Measurements from ENCODE around the gene KCNK2. TPM values are rescaled to one million over a fixed set of nuclear protein-coding genes. Genes with fewer than 3 reads are reported as not detected.

KCNK2 gene
- total RNA-seq (2013; cell fraction: nucleolus; rRNA removed) = not detected in 2 replicates
- total RNA-seq (2014; rRNA removed) (0.06 TPM in 1 of 2 replicates, not detected in the other), total RNA-seq (2014; rRNA removed; fragmentation: Illumina TruSeq; extraction: Trizol) (0.09 TPM in 2 replicates), total RNA-seq (2021) (0.13 TPM in 2 replicates), polyA plus RNA-seq (2011; rRNA removed) (0.07 and 0.10 TPM in 2 replicates), polyA plus RNA-seq (2014; fragmentation: Illumina TruSeq; extraction: Trizol) (0.09 and 0.25 TPM in 2 replicates), polyA plus RNA-seq (2014; fragmentation: Nextera tagmentation; extraction: Ambion mirVana) (under 1 TPM in 1 of 2 experiments, not detected in 1; 0.04 TPM), polyA plus RNA-seq (2014; rRNA removed) (0.05 TPM in 1 of 2 replicates, not detected in the other), polyA plus RNA-seq (2016; fragmentation: Nextera tagmentation; extraction: Ambion mirVana) (not detected), polyA minus RNA-seq (2011; rRNA and poly(A)+ RNA removed) (not detected in 2 replicates), Bru-seq, nascent RNA (percentile 2 among the genes with signal in this experiment), BruChase-seq, experiment 1, labeled RNA remaining after a 6-hour chase (percentile 1 among the genes with signal in this experiment), BruChase-seq, experiment 2, labeled RNA remaining after a 2-hour chase (percentile 1 among the genes with signal in this experiment)
- polyA plus RNA-seq (2011; ENCODE audit: low read depth) = not detected
- polyA plus RNA-seq (2011; cell fraction: cytosol; rRNA removed) = 0.04 and 0.05 TPM in 2 replicates
- polyA plus RNA-seq (2011; cell fraction: nucleus; rRNA removed) = not detected in 2 replicates
- polyA plus RNA-seq (2012) = not detected in 2 replicates
- not detected in 2 replicates for polyA minus RNA-seq (2011; cell fraction: cytosol; rRNA and poly(A)+ RNA removed)
- polyA minus RNA-seq (2011; cell fraction: nucleus; rRNA and poly(A)+ RNA removed) = 0.29 TPM in 1 of 2 replicates, not detected in the other
- long read RNA-seq, experiment 1 = 0 reads
- long read RNA-seq, experiment 2, partial matches to known transcripts = 0 of 1 reads
- long read RNA-seq, experiment 2, other reads (novel, unspliced or antisense) = 1 of 1 reads

- FAIRE-seq (no peak), DNase-seq (ENCODE audit: low read depth, low spot score) (no peak), ATAC-seq (no peak)
- Histone ChIP-seq H3K79me2 (ENCODE audit: control insufficient read depth, insufficient read depth, low read length) (no peaks in the 10 kb centered on the region), H3K9me3 (replicated peaks; ENCODE audit: control insufficient read depth, insufficient read depth, low read length) (no peaks in the 10 kb centered on the region), H3K4me3 (no peak within 1 kb of the TSS), H3K27ac (ENCODE audit: control insufficient read depth, insufficient read depth) (no peak within 1 kb of the TSS), H3K9ac (ENCODE audit: control insufficient read depth, insufficient read depth, low read length) (no peak within 1 kb of the TSS), H3K36me3 (ENCODE audit: control insufficient read depth in 2 of 2, insufficient read depth in 2 of 2, low read length in 1 of 2) (no peaks in the 10 kb centered on the region), H3K4me1 (ENCODE audit: control insufficient read depth, insufficient read depth, low read length) (no peaks in the 10 kb centered on the region), H4K20me1 (ENCODE audit: control insufficient read depth, insufficient read depth) (no peaks in the 10 kb centered on the region), H2AFZ (ENCODE audit: control insufficient read depth, low read depth, low read length) (no peak within 1 kb of the TSS), H3K4me2 (ENCODE audit: control insufficient read depth, insufficient read depth) (no peak within 1 kb of the TSS), H3K27me3 (replicated peaks in 1 of 2; ENCODE audit: control insufficient read depth in 2 of 2, insufficient read depth in 2 of 2, low read length in 1 of 2) (peaks cover 6 to 7% of the 10 kb centered on the region in 2 experiments; a peak in 3 of 4 replicates)
- intact Hi-C loops (cut with micrococcal nuclease; ENCODE audit: unreplicated experiment) = no loop called here
- TF ChIP-seq POU2F2 (IDR thresholded peaks at IDR 0.05; ENCODE audit: borderline replicate concordance, low read depth, low read length) (no peak), ATF2 (IDR thresholded peaks at IDR 0.05; ENCODE audit: low read length) (no peak), NFYB (IDR thresholded peaks at IDR 0.05; ENCODE audit: insufficient read depth, low read depth, low read length) (no peak), NFIC (IDR thresholded peaks at IDR 0.05; ENCODE audit: low read depth, low read length) (no peak), RCOR1 (conservative IDR thresholded peaks at IDR 0.05; ENCODE audit: low read depth, low read length) (no peak), SUZ12 (IDR thresholded peaks at IDR 0.05; ENCODE audit: unreplicated experiment) (peak; percentile 81), EGR1 (IDR thresholded peaks at IDR 0.05; ENCODE audit: borderline replicate concordance in 1 of 2, low read depth in 2 of 2, low read length in 2 of 2) (0 out of 3 replicates have a peak, but pooled peaks of 1 of the 2 experiments have one; percentile 20), SIX5 (IDR thresholded peaks at IDR 0.05; ENCODE audit: low read depth, low read length, severe bottlenecking) (no peak), FOXM1 (IDR thresholded peaks at IDR 0.05; ENCODE audit: low read depth, low read length) (no peak), MEF2B (IDR thresholded peaks at IDR 0.05; ENCODE audit: partially characterized antibody, poor library complexity, severe bottlenecking) (no peak), CREB1 (IDR thresholded peaks at IDR 0.05; ENCODE audit: low read depth) (no peak), CBX3 (IDR thresholded peaks at IDR 0.05; ENCODE audit: borderline replicate concordance, low read depth) (no peak), ELK1 (IDR thresholded peaks at IDR 0.05; ENCODE audit: low read depth, low read length) (no peak), PKNOX1 (IDR thresholded peaks at IDR 0.05) (no peak), SMC3 (IDR thresholded peaks at IDR 0.05; ENCODE audit: borderline replicate concordance, low read length) (no peak), SIN3A (IDR thresholded peaks at IDR 0.05; ENCODE audit: low read depth, low read length) (no peak)
- POLR2A ChIA-PET = no interaction called here
- SMC1A ChIA-PET (ENCODE audit: uncharacterized antibody, unreplicated experiment) = no interaction called here
- WGBS (ENCODE audit: insufficient coverage, insufficient replicate concordance, low lambda C conversion rate, missing lambda C conversion rate) = 44% methylated on average over 30 of the region's 85 CpGs
- in situ Hi-C loops (cut with MboI) = no loop called here
- CTCF ChIA-PET = no interaction called here
- no TSS peak for BruUV-seq (replicated peaks)
- RAD21 ChIA-PET (ENCODE audit: unreplicated experiment) = no interaction called here
Measured at GRCh38 chr1:215082532-215083382, at the start of gene KCNK2. KCNK2 (plus strand) TSS chr1:215082737; CDS start chr1:215083386, 649 bp downstream.

All from GM12878 (cell line).